GM18517 (cell line): Measurements from ENCODE around the gene HPX.
A peak's percentile ranks its signal among the peaks of the same experiment; 100 is the strongest.
"Not testable (repeated sequence)": the region's sequence is repeated elsewhere in the genome, so short reads cannot be mapped to it uniquely, and the experiment has no call there.

Experiments used
- ATAC-seq: cut with Tn5 transposase; IDR thresholded peaks from one replicate; pipeline ENCODE4 v1.9.1; 2021; ENCODE audit warnings: mild to moderate bottlenecking, moderate library complexity; ENCODE audit not compliant: unreplicated experiment

Gene HPX

DNA sequence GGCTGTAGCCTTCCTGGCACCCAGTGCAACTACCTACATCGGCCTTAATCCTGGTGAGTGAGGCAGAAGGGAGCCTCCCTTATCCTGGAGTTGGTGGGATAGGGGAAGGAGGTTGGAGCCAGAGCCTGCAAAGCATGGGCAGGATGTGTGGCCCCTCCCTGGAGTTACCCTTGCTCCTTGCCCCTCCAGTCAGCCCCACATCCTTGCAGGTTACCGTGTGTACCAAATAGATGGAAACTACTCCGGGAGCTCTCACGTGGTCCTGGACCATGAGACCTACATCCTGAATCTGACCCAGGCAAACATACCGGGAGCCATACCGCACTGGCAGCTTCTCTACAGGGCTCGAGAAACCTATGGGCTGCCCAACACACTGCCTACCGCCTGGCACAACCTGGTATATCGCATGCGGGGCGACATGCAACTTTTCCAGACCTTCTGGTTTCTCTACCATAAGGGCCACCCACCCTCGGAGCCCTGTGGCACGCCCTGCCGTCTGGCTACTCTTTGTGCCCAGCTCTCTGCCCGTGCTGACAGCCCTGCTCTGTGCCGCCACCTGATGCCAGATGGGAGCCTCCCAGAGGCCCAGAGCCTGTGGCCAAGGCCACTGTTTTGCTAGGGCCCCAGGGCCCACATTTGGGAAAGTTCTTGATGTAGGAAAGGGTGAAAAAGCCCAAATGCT is 46.7 kb downstream of the HPX start:
- ATAC-seq: no peak

DNA sequence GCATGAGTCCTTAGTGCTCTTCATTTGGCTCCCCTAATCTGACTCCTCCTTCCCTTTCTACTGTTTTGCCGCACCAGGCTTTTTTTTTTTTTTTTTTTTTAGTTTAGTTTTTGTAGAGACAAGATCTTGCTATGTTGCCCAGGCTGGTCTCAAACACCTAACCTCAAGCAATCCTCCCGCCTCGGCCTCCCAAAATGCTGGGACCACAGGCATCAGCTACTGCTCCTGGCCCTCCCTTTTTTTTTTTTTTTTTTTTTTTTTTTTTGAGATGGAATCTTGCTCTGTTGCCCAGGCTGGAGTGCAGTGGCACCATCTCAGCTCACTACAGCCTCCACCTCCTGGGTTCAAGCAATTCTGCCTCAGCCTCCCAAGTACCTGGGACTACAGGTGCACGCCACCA is 48.5 kb downstream of the HPX start:
- ATAC-seq: not testable (repeated sequence)

DNA sequence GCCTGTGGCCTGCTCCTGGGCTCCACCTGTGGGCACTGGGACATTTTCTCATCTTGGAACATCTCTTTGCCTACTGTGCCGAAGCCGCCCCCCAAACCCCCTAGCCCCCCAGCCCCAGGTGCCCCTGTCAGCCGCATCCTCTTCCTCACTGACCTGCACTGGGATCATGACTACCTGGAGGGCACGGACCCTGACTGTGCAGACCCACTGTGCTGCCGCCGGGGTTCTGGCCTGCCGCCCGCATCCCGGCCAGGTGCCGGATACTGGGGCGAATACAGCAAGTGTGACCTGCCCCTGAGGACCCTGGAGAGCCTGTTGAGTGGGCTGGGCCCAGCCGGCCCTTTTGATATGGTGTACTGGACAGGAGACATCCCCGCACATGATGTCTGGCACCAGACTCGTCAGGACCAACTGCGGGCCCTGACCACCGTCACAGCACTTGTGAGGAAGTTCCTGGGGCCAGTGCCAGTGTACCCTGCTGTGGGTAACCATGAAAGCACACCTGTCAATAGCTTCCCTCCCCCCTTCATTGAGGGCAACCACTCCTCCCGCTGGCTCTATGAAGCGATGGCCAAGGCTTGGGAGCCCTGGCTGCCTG is 49.2 kb downstream of the HPX start:
- ATAC-seq: no peak

DNA sequence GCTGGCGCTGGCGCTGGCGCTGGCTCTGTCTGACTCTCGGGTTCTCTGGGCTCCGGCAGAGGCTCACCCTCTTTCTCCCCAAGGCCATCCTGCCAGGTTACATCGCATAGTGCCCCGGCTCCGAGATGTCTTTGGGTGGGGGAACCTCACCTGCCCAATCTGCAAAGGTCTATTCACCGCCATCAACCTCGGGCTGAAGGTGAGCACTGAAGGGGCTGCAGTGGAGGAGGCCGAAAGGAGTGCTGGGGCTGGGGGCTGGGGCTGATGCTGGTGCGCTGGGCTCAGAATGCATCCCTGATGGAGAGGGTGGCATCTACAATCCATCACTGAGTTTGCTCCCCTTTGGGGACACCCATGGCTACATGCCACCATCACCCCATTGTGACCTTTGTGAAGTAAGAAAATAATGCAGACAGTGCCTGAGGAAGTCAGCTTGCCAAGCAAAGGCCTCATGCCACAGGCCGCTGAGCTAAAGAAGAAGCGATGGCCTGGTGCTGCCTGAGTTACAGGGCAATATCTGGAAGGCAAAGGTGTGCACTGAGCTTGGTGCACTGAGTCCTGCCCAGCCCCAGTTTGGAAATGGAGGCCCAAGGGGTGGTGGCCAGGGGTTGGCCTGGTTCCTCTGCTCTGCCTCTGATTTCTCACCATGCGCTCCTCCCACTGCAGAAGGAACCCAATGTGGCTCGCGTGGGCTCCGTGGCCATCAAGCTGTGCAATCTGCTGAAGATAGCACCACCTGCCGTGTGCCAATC is 49.9 kb downstream of the HPX start:
- ATAC-seq: no peak

DNA sequence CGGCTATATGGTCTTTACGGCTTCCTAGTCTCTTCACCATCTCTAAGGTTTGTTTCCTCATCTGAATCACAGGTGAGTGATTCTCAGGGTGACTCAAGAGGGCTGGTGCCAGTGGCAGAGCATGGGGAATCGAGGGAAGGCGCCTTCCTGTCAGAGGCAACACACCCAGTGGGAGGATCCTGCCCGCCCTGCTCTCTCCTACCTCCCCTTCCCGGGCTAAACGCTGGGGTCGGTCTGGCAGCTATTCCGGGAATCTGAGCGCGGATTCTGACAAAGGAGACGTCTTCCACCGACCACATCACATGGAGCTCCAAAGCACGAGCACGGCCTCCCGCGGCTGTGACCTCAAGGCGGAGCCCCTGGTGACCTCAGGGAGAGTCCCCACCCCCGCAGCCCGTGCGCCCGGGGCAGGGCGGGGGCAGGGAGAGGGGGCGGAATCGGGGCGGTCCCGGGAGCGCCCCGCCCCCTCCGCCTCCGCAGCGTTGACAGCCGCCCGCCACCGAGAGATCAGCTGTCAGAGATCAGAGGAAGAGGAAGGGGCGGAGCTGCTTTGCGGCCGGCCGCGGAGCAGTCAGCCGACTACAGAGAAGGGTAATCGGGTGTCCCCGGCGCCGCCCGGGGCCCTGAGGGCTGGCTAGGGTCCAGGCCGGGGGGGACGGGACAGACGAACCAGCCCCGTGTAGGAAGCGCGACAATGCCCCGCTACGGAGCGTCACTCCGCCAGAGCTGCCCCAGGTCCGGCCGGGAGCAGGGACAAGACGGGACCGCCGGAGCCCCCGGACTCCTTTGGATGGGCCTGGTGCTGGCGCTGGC is 50.7 kb downstream of the HPX start, which contains the start of gene SMPD1:
TSS of gene SMPD1 (plus strand) at position 570 of the 813 bp plus-strand sequence. CDS start at position 695, 125 bp downstream.
- ATAC-seq: peak; percentile 93

DNA sequence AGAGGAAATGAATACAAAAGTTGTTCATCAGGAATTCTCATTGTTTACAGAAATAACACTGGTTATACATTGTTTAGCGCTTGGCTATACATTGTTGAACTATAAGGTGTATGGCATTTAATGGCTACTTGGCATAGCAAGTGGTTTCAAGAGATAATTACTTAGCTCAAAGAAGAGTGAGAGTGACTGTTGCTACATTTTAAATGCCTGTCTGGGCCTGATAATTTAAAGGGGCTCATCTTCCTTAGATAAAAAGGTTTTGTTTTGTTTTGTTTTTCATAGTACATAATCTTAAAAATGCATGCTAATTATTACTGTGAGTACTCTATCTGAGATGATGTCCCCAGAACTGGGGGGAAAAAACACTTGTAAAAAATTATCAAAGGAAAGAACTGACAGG is 52.0 kb downstream of the HPX start:
- no peak for ATAC-seq

DNA sequence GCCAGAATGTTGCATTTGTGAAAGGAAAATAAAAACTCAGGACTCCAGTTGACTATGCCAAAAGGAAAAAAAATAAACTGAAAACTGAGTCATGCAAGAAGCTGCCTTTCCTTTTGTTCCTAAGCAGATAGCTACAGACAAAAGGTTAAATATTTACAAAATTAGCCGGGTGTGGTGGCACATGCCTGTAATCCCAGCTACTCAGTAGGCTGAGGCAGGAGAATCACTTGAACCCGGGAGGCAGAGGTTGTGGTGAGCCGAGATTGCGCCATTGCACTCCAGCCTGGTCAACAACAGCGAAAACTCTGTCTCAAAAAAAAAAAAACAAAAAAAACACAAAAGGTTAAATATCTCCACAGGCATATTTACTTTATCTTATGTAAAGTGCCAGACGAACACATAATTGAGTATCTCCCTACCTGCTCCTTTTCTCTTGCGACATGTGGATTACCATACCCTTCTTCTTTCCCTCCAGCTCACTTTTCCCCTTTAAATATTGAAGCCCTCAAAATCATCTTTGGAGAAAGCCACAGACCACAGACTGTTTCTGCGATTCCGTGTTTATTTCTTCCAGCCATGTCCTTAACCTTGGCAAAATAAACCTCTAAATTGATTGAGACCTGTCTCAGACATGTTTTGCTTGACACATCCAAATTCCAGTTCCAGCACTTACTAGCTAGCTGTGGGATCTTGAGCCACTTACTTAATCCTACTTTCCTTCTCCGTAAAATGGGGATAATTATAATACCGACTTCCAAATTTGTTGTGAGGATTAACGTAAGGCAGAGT is 52.8 kb downstream of the HPX start:
- no peak for ATAC-seq

DNA sequence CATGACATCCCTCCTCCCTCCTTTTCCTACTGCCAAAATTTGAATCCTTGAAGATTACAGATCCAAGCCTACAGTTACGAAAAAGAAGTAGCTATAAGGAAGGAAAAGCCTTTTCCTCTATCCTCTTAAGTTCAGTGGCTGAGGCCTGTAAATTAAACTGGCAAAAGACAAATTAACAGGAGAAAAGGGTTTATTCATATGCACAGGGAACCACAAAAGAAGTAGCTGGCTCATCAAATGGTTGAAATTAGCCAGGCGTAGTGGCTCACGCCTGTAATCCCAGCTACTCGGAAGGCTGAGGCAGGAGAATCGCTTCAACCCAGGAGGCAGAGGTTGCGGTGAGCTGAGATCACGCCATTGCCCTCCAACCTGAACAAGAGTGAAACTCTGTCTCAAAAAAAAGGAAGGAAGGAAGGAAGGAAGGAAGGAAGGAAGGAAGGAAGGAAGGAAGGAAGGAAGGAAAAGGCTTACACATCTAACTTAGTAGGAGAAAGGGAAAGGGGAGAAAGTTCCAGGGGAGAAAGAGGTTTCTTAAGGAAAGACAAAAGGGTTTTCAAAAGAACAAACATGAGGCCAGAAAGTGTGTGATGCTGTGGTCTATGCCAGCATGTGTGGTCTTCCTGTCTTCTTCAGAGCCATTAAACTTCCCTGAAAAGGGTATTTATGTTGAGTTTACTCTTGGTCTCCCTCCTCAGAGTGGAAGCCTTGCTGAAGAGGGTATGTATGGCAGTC is 55.6 kb downstream of the HPX start:
- ATAC-seq: no peak
